IMR-90 (cell line): Measurements from ENCODE around the gene VSX2. TPM values are rescaled to one million over a fixed set of nuclear protein-coding genes. Genes with fewer than 3 reads are reported as not detected.

ENCODE experiments used
- ATAC-seq: fragments of 200-7000 bp; cut with Tn5 transposase; 2 replicates; pipeline ENCODE4 v1.9.1; 2020; ENCODE audit warnings: low read depth, mild to moderate bottlenecking, moderate library complexity
- BruUV-seq: library from RNA; stranded (reverse); fragments of 400-500 nt; replicated peaks from 2 replicates; lab custom pipeline; 2021; lab: Mats Ljungman, UMichigan
- CTCF ChIA-PET: fragments of 300-600 bp; formaldehyde crosslinking; extraction: SDS; loops from one replicate; lab custom pipeline; 2021; ENCODE audit warnings: antibody characterized with exemption; lab: Yijun Ruan, JAX
- POLR2A ChIA-PET: fragments of 300-600 bp; sonication (Branson Sonifier 250); formaldehyde crosslinking; loops from one replicate; lab custom pipeline; 2022; ENCODE audit warnings: antibody characterized with exemption; ENCODE audit not compliant: unreplicated experiment; lab: Charles Lee
- DNase-seq: peaks from one replicate; pipeline ENCODE4 v3.0.0; 2013
- H2AFZ ChIP-seq: replicated peaks from 2 replicates; pipeline ENCODE3; 2013; ENCODE audit warnings: low read length, mild to moderate bottlenecking; ENCODE audit not compliant: poor library complexity
- H2AK5ac ChIP-seq: 2 replicates; pipeline ENCODE4 v1.6.1; 2013; ENCODE audit warnings: low read depth, low read length, inconsistent platforms
- H2AK9ac ChIP-seq: replicated peaks from 2 replicates; pipeline ENCODE3; 2013; ENCODE audit warnings: mild to moderate bottlenecking, low read depth, low read length, moderate library complexity; ENCODE audit not compliant: poor library complexity
- H2BK120ac ChIP-seq: 2 replicates; pipeline ENCODE4 v1.6.1; 2013; ENCODE audit warnings: low read depth, low read length, inconsistent platforms
- H2BK15ac ChIP-seq: 3 replicates; pipeline ENCODE4 v1.6.1; 2013; ENCODE audit warnings: low read depth, low read length, inconsistent platforms
- H2BK20ac ChIP-seq: 2 replicates; pipeline ENCODE4 v1.6.1; 2013; ENCODE audit warnings: low read depth, mild to moderate bottlenecking, inconsistent platforms, low read length, moderate library complexity
- H2BK5ac ChIP-seq: 2 replicates; pipeline ENCODE4 v1.6.1; 2013; ENCODE audit warnings: mild to moderate bottlenecking, low read depth, low read length, inconsistent platforms; ENCODE audit not compliant: poor library complexity, severe bottlenecking
- H3K14ac ChIP-seq: replicated peaks from 2 replicates; pipeline ENCODE4 v1.6.1; 2013; ENCODE audit warnings: low read depth, low read length, inconsistent platforms
- H3K18ac ChIP-seq: 2 replicates; pipeline ENCODE4 v1.6.1; 2013; ENCODE audit warnings: low read depth, low read length, control low read depth
- H3K23ac ChIP-seq: 2 replicates; pipeline ENCODE4 v1.6.1; 2013; ENCODE audit warnings: low read depth, low read length, inconsistent platforms
- H3K27ac ChIP-seq: 2 replicates; pipeline ENCODE4 v1.5.1; 2013; ENCODE audit warnings: mild to moderate bottlenecking, control low read depth, low read length; ENCODE audit not compliant: insufficient read depth
- H3K27me3 ChIP-seq: 2 replicates; pipeline ENCODE4 v1.6.1; 2013; ENCODE audit warnings: low read length; ENCODE audit not compliant: control insufficient read depth, insufficient read depth
- H3K36me3 ChIP-seq: 2 replicates; pipeline ENCODE4 v1.6.1; 2013; ENCODE audit warnings: low read length, mixed read lengths; ENCODE audit not compliant: control insufficient read depth, insufficient read depth
- H3K4ac ChIP-seq: 2 replicates; pipeline ENCODE4 v1.6.1; 2013; ENCODE audit warnings: low read depth, low read length, inconsistent platforms
- H3K4me1 ChIP-seq: 2 replicates; pipeline ENCODE4 v1.6.1; 2013; ENCODE audit warnings: low read length, mixed read lengths; ENCODE audit not compliant: control insufficient read depth, insufficient read depth
- H3K4me2 ChIP-seq: 2 replicates; pipeline ENCODE4 v1.6.1; 2013; ENCODE audit warnings: low read depth, mild to moderate bottlenecking, control low read depth, low read length, moderate library complexity
- H3K4me3 ChIP-seq: 2 replicates; pipeline ENCODE4 v1.5.1; 2013; ENCODE audit warnings: low read depth, mild to moderate bottlenecking, control low read depth, low read length, moderate library complexity; ENCODE audit not compliant: insufficient read depth
- H3K56ac ChIP-seq: 2 replicates; pipeline ENCODE4 v1.6.1; 2013; ENCODE audit warnings: low read length, inconsistent platforms; ENCODE audit not compliant: insufficient read depth; ENCODE audit errors: extremely low read depth
- H3K79me1 ChIP-seq, 2 experiments: 2 replicates each; pipeline ENCODE4 v1.6.1; 2013; ENCODE audit warnings: low read length in 2 of 2, inconsistent platforms in 1 of 2, low read depth in 1 of 2
- H3K9ac ChIP-seq: 2 replicates; pipeline ENCODE4 v1.6.1; 2013; ENCODE audit warnings: low read depth, low read length, control low read depth
- H3K9me1 ChIP-seq: 2 replicates; pipeline ENCODE4 v1.6.1; 2013; ENCODE audit warnings: low read length, inconsistent platforms; ENCODE audit not compliant: insufficient read depth
- H3K9me3 ChIP-seq: 2 replicates; pipeline ENCODE4 v1.6.1; 2013; ENCODE audit warnings: low read length; ENCODE audit not compliant: control insufficient read depth, insufficient read depth
- H4K20me1 ChIP-seq: 2 replicates; pipeline ENCODE4 v1.6.1; 2013; ENCODE audit warnings: low read length, inconsistent platforms; ENCODE audit not compliant: insufficient read depth
- H4K5ac ChIP-seq: 2 replicates; pipeline ENCODE4 v1.6.1; 2013; ENCODE audit warnings: mild to moderate bottlenecking, low read depth, low read length, control low read depth
- H4K8ac ChIP-seq, 2 experiments: 2 replicates each; pipeline ENCODE4 v1.6.1; 2013; ENCODE audit warnings: low read depth in 2 of 2, low read length in 2 of 2, control low read depth in 1 of 2, inconsistent platforms in 1 of 2
- H4K91ac ChIP-seq: 2 replicates; pipeline ENCODE4 v1.6.1; 2013; ENCODE audit warnings: low read depth, low read length, inconsistent platforms; ENCODE audit not compliant: insufficient read depth
- BHLHE40 ChIP-seq: fragments of 150-350 bp; IDR thresholded peaks from 2 replicates; pipeline ENCODE4 v1.6.1; 2016; ENCODE audit warnings: mild to moderate bottlenecking, low read depth, low read length
- CTCF ChIP-seq: conservative IDR thresholded peaks from 2 replicates; pipeline ENCODE4 v1.5.1; 2012; ENCODE audit warnings: mild to moderate bottlenecking, low read depth, low read length, improper control_type of control experiment
- ELK1 ChIP-seq: fragments of 150-350 bp; IDR thresholded peaks from 2 replicates; pipeline ENCODE4 v1.6.1; 2016; ENCODE audit warnings: low read depth, mild to moderate bottlenecking, low read length, moderate library complexity, borderline replicate concordance
- FOS ChIP-seq: fragments of 150-350 bp; IDR thresholded peaks from 2 replicates; pipeline ENCODE4 v1.6.1; 2016; ENCODE audit warnings: low read depth, low read length
- MAFK ChIP-seq: IDR thresholded peaks from 2 replicates; pipeline ENCODE4 v1.6.1; 2012; ENCODE audit warnings: low read depth, low read length, improper control_type of control experiment
- MAZ ChIP-seq: IDR thresholded peaks from 2 replicates; pipeline ENCODE4 v1.6.1; 2012; ENCODE audit warnings: low read depth, mild to moderate bottlenecking, low read length, improper control_type of control experiment, moderate library complexity, borderline replicate concordance
- MXI1 ChIP-seq: IDR thresholded peaks from 2 replicates; pipeline ENCODE4 v1.6.1; 2012; ENCODE audit warnings: low read depth, mild to moderate bottlenecking, low read length, moderate library complexity, borderline replicate concordance
- NFE2L2 ChIP-seq: fragments of 150-350 bp; IDR thresholded peaks from 2 replicates; pipeline ENCODE4 v1.6.1; 2016; ENCODE audit warnings: low read depth, mild to moderate bottlenecking, low read length
- POLR2A ChIP-seq: IDR thresholded peaks from 2 replicates; pipeline ENCODE4 v1.6.1; 2012; ENCODE audit warnings: mild to moderate bottlenecking, low read depth, low read length
- RAD21 ChIP-seq: IDR thresholded peaks from 2 replicates; pipeline ENCODE4 v1.6.1; 2012; ENCODE audit warnings: low read length, improper control_type of control experiment
- RCOR1 ChIP-seq: IDR thresholded peaks from 2 replicates; pipeline ENCODE4 v1.6.1; 2012; ENCODE audit warnings: mild to moderate bottlenecking, low read length, improper control_type of control experiment; ENCODE audit not compliant: insufficient replicate concordance
- RFX5 ChIP-seq: IDR thresholded peaks from 2 replicates; pipeline ENCODE4 v1.8.0; 2012; ENCODE audit warnings: low read depth, mild to moderate bottlenecking, low read length, moderate library complexity
- SMC3 ChIP-seq: fragments of 150-350 bp; IDR thresholded peaks from 2 replicates; pipeline ENCODE4 v1.6.1; 2016; ENCODE audit warnings: low read depth, mild to moderate bottlenecking, antibody characterized with exemption, low read length, moderate library complexity
- WGBS, 2 experiments: methylation state at CpG; one replicate each; pipeline versions ENCODE4 v1.1.5 to v1.1.7; 2013; ENCODE audit warnings: missing lambda C conversion rate in 2 of 2; ENCODE audit not compliant: insufficient read length in 1 of 2; ENCODE audit errors: extremely low coverage in 2 of 2; 5-methylcytosine and 5-hydroxymethylcytosine counted together
- dilution Hi-C: fragments of 300-500 bp; cut with HindIII; formaldehyde crosslinking; loops from one replicate; pipeline ENCODE4 v1.14.3; 2018; ENCODE audit warnings: low sequenced_read_pairs; ENCODE audit not compliant: unreplicated experiment
- in situ Hi-C: fragments of 300-500 bp; cut with MboI; formaldehyde crosslinking; loops from 3 replicates; pipeline ENCODE4 v1.14.3; 2019; ENCODE audit warnings: low sequenced_read_pairs, inconsistent platforms, mixed read lengths
- intact Hi-C: fragments of 100-400 bp; cut with micrococcal nuclease; formaldehyde crosslinking; loops from 2 replicates; pipeline ENCODE4 v1.10.0; 2022
- polyA plus RNA-seq, 3 experiments: library from polyadenylated mRNA; depleted of rRNA; stranded (reverse); fragments of >200 nt; gene quantifications; 2 replicates each; pipeline ENCODE4 v1.2.3, GENCODE V29; 2012; ENCODE audit warnings: low replicate concordance in 1 of 3
- total RNA-seq: library from RNA; depleted of rRNA; stranded (reverse); fragments of >200 nt; gene quantifications from 2 replicates; pipeline ENCODE4 v1.2.3, GENCODE V29; 2012

VSX2 gene
- total and polyA plus RNA-seq, 2 of the 4 experiments (the other 2 are of a cell fraction) = not detected

GRCh38 chr14:74263921-74264320 is 24.7 kb downstream of the VSX2 start:
- H3K23ac ChIP-seq = no peak overlapping the region
- no peak overlapping the region for H2BK15ac ChIP-seq
- in situ Hi-C loops = no loop called here
- peaks cover 34% of the 10 kb centered on the region for H3K27me3 ChIP-seq
- H4K91ac ChIP-seq = no peak overlapping the region
- H2BK5ac ChIP-seq = no peak overlapping the region
- BruUV-seq = no TSS peak
- no peaks in the 10 kb centered on the region for H4K20me1 ChIP-seq
- no peak overlapping the region for H3K27ac ChIP-seq
- H3K36me3 ChIP-seq = no peaks in the 10 kb centered on the region
- ChIA-PET CTCF (interaction anchor here (0.7 kb wide), 1 partner anchor 11 kb away, joined by 4 read pairs; no protein-coding TSS in a partner anchor), POLR2A (no interaction called here)
- no peaks in the 10 kb centered on the region for H3K79me1 ChIP-seq
- no peak overlapping the region for H2BK120ac ChIP-seq
- H4K8ac ChIP-seq = no peak overlapping the region
- H3K9me1 ChIP-seq = peaks cover 6% of the 10 kb centered on the region; the same call in 1 of the 2 replicates
- no peak for ATAC-seq
- no peaks in the 10 kb centered on the region for H3K4me1 ChIP-seq
- H3K9me3 ChIP-seq = no peaks in the 10 kb centered on the region
- H3K4me3 ChIP-seq = no peak overlapping the region
- intact Hi-C loops = no loop called here
- no peak overlapping the region for H2AK5ac ChIP-seq
- peak overlapping the region; percentile 14 for H2AFZ ChIP-seq
- WGBS, 2 experiments = no CpG with 5 or more reads among the region's 5 CpGs
- H3K56ac ChIP-seq = no peak overlapping the region
- no peak overlapping the region for H2AK9ac ChIP-seq
- H3K9ac ChIP-seq = no peak overlapping the region
- dilution Hi-C loops = no loop called here
- no peak overlapping the region for H3K14ac ChIP-seq
- H2BK20ac ChIP-seq = no peak overlapping the region
- no peak overlapping the region for H3K4ac ChIP-seq
- no peak for DNase-seq
- no peak overlapping the region for H4K5ac ChIP-seq
- TF ChIP-seq NFE2L2 (no peak), POLR2A (no peak), BHLHE40 (no peak), RCOR1 (no peak), MAFK (no peak), CTCF (no peak), SMC3 (no peak), MXI1 (no peak), MAZ (no peak), RAD21 (no peak), FOS (no peak), RFX5 (no peak), ELK1 (no peak)
- no peak overlapping the region for H3K4me2 ChIP-seq
- no peak overlapping the region for H3K18ac ChIP-seq
